HCT116 (cell line): Measurements from ENCODE around the gene KNTC1. TPM values are rescaled to one million over a fixed set of nuclear protein-coding genes. Genes with fewer than 3 reads are reported as not detected.

Source experiments
- REST ChIP-seq: IDR thresholded peaks from 2 replicates; pipeline ENCODE4 v1.6.1; 2012; ENCODE audit warnings: low read depth
- total RNA-seq: library from RNA; stranded (reverse); gene quantifications from one replicate; pipeline ENCODE4 v1.2.1, GENCODE V29; 2021; ENCODE audit not compliant: unreplicated experiment

Gene KNTC1
- total RNA-seq, 1 experiment from 2014 or later, result 70.2 TPM

GRCh38 chr12:122672515-122672914 is 145.5 kb downstream of the KNTC1 start (continued):
- no peak for TF ChIP-seq REST

Other genes with a start within 250 kb of the KNTC1 start
- 42.9 TPM for gene CLIP1, start 104.6 kb upstream of the KNTC1 start, total RNA-seq
- 30.5 TPM for gene ZCCHC8, start 26.3 kb upstream of the KNTC1 start, total RNA-seq
- gene RSRC2, start 313 bp upstream of the KNTC1 start, total RNA-seq, result 68.7 TPM
- not detected for gene HCAR2, start 176.1 kb downstream of the KNTC1 start, total RNA-seq
- gene HCAR3, start 189.6 kb downstream of the KNTC1 start, total RNA-seq, result not detected
- not detected for gene HCAR1, start 203.6 kb downstream of the KNTC1 start, total RNA-seq
- 59.1 TPM for gene DENR, start 225.6 kb downstream of the KNTC1 start, total RNA-seq
- 1.7 TPM for gene CCDC62, start 247.3 kb downstream of the KNTC1 start, total RNA-seq